HepG2 (cell line): ENCODE data around the gene GJA5. TPM values are rescaled to one million over a fixed set of nuclear protein-coding genes. Genes with fewer than 3 reads are reported as not detected.

Source experiments
- ATAC-seq: fragments of 200-7000 bp; cut with Tn5 transposase; 3 replicates; pipeline ENCODE4 v1.9.1; 2020; ENCODE audit warnings: mild to moderate bottlenecking, moderate library complexity
- BruUV-seq: library from RNA; stranded (reverse); fragments of 400-500 nt; replicated peaks from 2 replicates; lab custom pipeline; 2021; lab: Mats Ljungman, UMichigan
- CTCF ChIA-PET: fragments of 300-600 bp; formaldehyde crosslinking; extraction: SDS; loops from one replicate; lab custom pipeline; 2021; ENCODE audit warnings: low total read pairs, inconsistent platforms, low intra/inter-chr PET ratio; lab: Yijun Ruan, JAX
- POLR2A ChIA-PET: fragments of 350-600 bp; sonication (Branson Sonifier 250); formaldehyde crosslinking; loops from one replicate; lab custom pipeline; 2020; ENCODE audit warnings: antibody characterized with exemption, inconsistent platforms; lab: Yijun Ruan, JAX
- DNase-seq: peaks from one replicate; pipeline ENCODE4 v3.0.0-alpha.2; 2015; ENCODE audit warnings: low spot score
- FAIRE-seq: peaks from 3 replicates; lab custom pipeline; 2011; peaks lifted over from hg19 to GRCh38; lab: Jason Lieb, UNC
- H2AFZ ChIP-seq: one replicate; pipeline ENCODE4 v1.6.1; 2011; ENCODE audit warnings: low read length, inconsistent platforms
- H3K27ac ChIP-seq: fragments of 300-600 bp; 3 replicates; pipeline ENCODE4 v1.8.0; 2011; ENCODE audit warnings: mixed run types, mild to moderate bottlenecking, mixed read lengths, low read length, inconsistent platforms; ENCODE audit not compliant: insufficient read depth; ENCODE audit errors: extremely low read length
- H3K27me3 ChIP-seq, 2 experiments: fragments of 200-600 bp in 1 of 2; 2 replicates in 1 of 2; 3 replicates in 1 of 2; pipeline versions ENCODE4 v1.6.0 to v1.8.0; 2011; ENCODE audit warnings: low read length in 2 of 2, mild to moderate bottlenecking in 2 of 2, moderate library complexity in 2 of 2, inconsistent platforms in 1 of 2; ENCODE audit not compliant: insufficient read depth in 2 of 2, control insufficient read depth in 1 of 2
- H3K36me3 ChIP-seq, 2 experiments: fragments of 200-600 bp in 1 of 2; replicated peaks in 1 of 2; 2 replicates in 1 of 2; 3 replicates in 1 of 2; pipeline versions ENCODE4 v1.5.1 to v1.8.0; 2011; ENCODE audit warnings: low read length in 2 of 2, inconsistent platforms in 1 of 2; ENCODE audit not compliant: insufficient read depth in 2 of 2, control insufficient read depth in 1 of 2
- H3K4me1 ChIP-seq: 2 replicates; pipeline ENCODE4 v1.5.1; 2012; ENCODE audit warnings: low read length, inconsistent platforms; ENCODE audit not compliant: insufficient read depth
- H3K4me2 ChIP-seq: 2 replicates; pipeline ENCODE4 v1.6.0; 2011; ENCODE audit warnings: low read depth, low read length, inconsistent platforms
- H3K4me3 ChIP-seq, 3 experiments: fragments of 200-600 bp in 1 of 3; sonication (generic), shearing (Covaris generic) in 1 of 3; replicated peaks in 1 of 3; 2 replicates each; pipeline ENCODE4 v1.5.1; 2011 to 2016; ENCODE audit warnings: low read length in 3 of 3, inconsistent platforms in 2 of 3, low read depth in 2 of 3, mild to moderate bottlenecking in 2 of 3, control low read depth in 1 of 3, mixed read lengths in 1 of 3; ENCODE audit not compliant: insufficient read depth in 1 of 3
- H3K79me2 ChIP-seq: one replicate; pipeline ENCODE4 v1.6.1; 2011; ENCODE audit warnings: low read length, inconsistent platforms; ENCODE audit not compliant: insufficient read depth
- H3K9ac ChIP-seq: 2 replicates; pipeline ENCODE4 v1.6.0; 2011; ENCODE audit warnings: mild to moderate bottlenecking, low read depth, low read length, inconsistent platforms; ENCODE audit not compliant: insufficient read depth
- H3K9me3 ChIP-seq: 2 replicates; pipeline ENCODE4 v1.5.1; 2012; ENCODE audit warnings: mild to moderate bottlenecking, low read length
- H4K20me1 ChIP-seq: 2 replicates; pipeline ENCODE4 v1.6.0; 2011; ENCODE audit warnings: inconsistent platforms, mild to moderate bottlenecking, low read length, moderate library complexity; ENCODE audit not compliant: insufficient read depth
- DNMT1 ChIP-seq: sonication (generic); formaldehyde crosslinking; IDR thresholded peaks from 2 replicates; pipeline ENCODE4 v1.5.1; 2020; ENCODE audit warnings: mild to moderate bottlenecking, missing genetic modification reagents
- EZH2 ChIP-seq: conservative IDR thresholded peaks from 2 replicates; pipeline ENCODE4 v1.6.1; 2012; ENCODE audit warnings: mild to moderate bottlenecking, low read depth, low read length, moderate library complexity
- FOXK1 ChIP-seq: sonication (generic); formaldehyde crosslinking; IDR thresholded peaks from 2 replicates; pipeline ENCODE4 v1.4.0; 2020; ENCODE audit warnings: low read depth, missing genetic modification reagents, borderline replicate concordance
- GLMP ChIP-seq: sonication (generic); formaldehyde crosslinking; IDR thresholded peaks from 2 replicates; pipeline ENCODE4 v1.9.0; 2021; ENCODE audit warnings: missing genetic modification reagents, mild to moderate bottlenecking, borderline replicate concordance
- NFATC3 ChIP-seq: sonication (generic); formaldehyde crosslinking; IDR thresholded peaks from 2 replicates; pipeline ENCODE4 v1.5.1; 2020; ENCODE audit warnings: mild to moderate bottlenecking, missing genetic modification reagents
- NONO ChIP-seq, 2 experiments: fragments of 450-650 bp in 1 of 2; sonication (generic) in 1 of 2; formaldehyde crosslinking in 1 of 2; IDR thresholded peaks in 1 of 2; conservative IDR thresholded peaks in 1 of 2; 2 replicates each; pipeline versions ENCODE4 v1.6.1 to v1.8.0; 2017 to 2022; ENCODE audit warnings: mild to moderate bottlenecking in 1 of 2, missing genetic modification reagents in 1 of 2, moderate library complexity in 1 of 2
- NR2F6 ChIP-seq, 2 experiments: IDR thresholded peaks; 2 replicates each; pipeline ENCODE4 v1.6.1; 2016; ENCODE audit warnings: antibody characterized with exemption in 1 of 2, mild to moderate bottlenecking in 1 of 2
- RELA ChIP-seq: sonication (generic); formaldehyde crosslinking; IDR thresholded peaks from 2 replicates; pipeline ENCODE4 v1.4.0; 2020; ENCODE audit warnings: missing genetic modification reagents
- ZFP36L1 ChIP-seq: sonication (generic); formaldehyde crosslinking; IDR thresholded peaks from 2 replicates; pipeline ENCODE4 v1.8.0; 2022; ENCODE audit warnings: mild to moderate bottlenecking, missing genetic modification reagents, moderate library complexity
- ZNF362 ChIP-seq: sonication (generic); formaldehyde crosslinking; IDR thresholded peaks from 2 replicates; pipeline ENCODE4 v1.4.0; 2020; ENCODE audit warnings: missing genetic modification reagents, mild to moderate bottlenecking, borderline replicate concordance
- WGBS: methylation state at CpG from one replicate; pipeline ENCODE4 v1.1.6; 2017; ENCODE audit warnings: low lambda C conversion rate; 5-methylcytosine and 5-hydroxymethylcytosine counted together
- in situ Hi-C: cut with HindIII; loops from 2 replicates; pipeline ENCODE4 v1.10.0; 2017; ENCODE audit warnings: low pct_unique_long_range_greater_than_20kb; ENCODE audit not compliant: extremely low pct_ligation_motif_present
- intact Hi-C: fragments of 100-400 bp; cut with micrococcal nuclease; formaldehyde crosslinking; loops from one replicate; pipeline ENCODE4 v1.10.0; 2022; ENCODE audit not compliant: unreplicated experiment
- polyA plus RNA-seq, 8 experiments: library from polyadenylated mRNA; depleted of rRNA in 3 of 8; stranded (reverse) in 7 of 8; unstranded in 1 of 8; fragments of >200 nt; fragmentation: Illumina TruSeq in 4 of 8; extraction: Trizol in 4 of 8; gene quantifications; 2 replicates each; pipeline versions ENCODE4 v1.2.1 to v1.2.3, GENCODE V29; 2011 to 2016; ENCODE audit warnings: low read depth in 4 of 8, missing spikeins in 1 of 8, mixed read lengths in 1 of 8; ENCODE audit not compliant: insufficient read depth in 1 of 8
- total RNA-seq, 5 experiments: library from RNA; depleted of rRNA; stranded (reverse); fragments of >200 nt; fragmentation: Illumina TruSeq; extraction: Trizol; gene quantifications; 2 replicates each; pipeline ENCODE4 v1.2.3, GENCODE V29; 2016; ENCODE audit warnings: low read depth in 1 of 5

GJA5 gene
- total and polyA plus RNA-seq, 2 of the 13 experiments (the other 11 are each of a cell fraction or from before 2014, with no cell fraction given): not detected

- CTCF ChIA-PET: no interaction called here
- in situ Hi-C loops: no loop called here
Measured at GRCh38 chr1:147738129-147738528, 22.3 kb downstream of the GJA5 start.

More at GRCh38 chr1:147738129-147738528, 22.3 kb downstream of the GJA5 start:
- DNase-seq: no peak
- 92% methylated on average over 2 of the region's 2 CpGs for WGBS
- Histone ChIP-seq H4K20me1 (no peaks in the 10 kb centered on the region), H3K9me3 (no peaks in the 10 kb centered on the region), H3K4me3 (no peak overlapping the region), H2AFZ (no peak overlapping the region), H3K4me1 (peaks cover 12% of the 10 kb centered on the region), H3K27ac (no peak overlapping the region), H3K36me3 (no peaks in the 10 kb centered on the region), H3K79me2 (no peaks in the 10 kb centered on the region), H3K4me2 (no peak overlapping the region), H3K9ac (no peak overlapping the region), H3K27me3 (no peaks in the 10 kb centered on the region)
- POLR2A ChIA-PET: no interaction called here
- TF ChIP-seq RELA (CRISPR knock-in tag) (no peak), NR2F6 (IDR thresholded peaks at IDR 0.05) (no peak), NR2F6 (CRISPR knock-in tag; IDR thresholded peaks at IDR 0.05) (no peak), ZNF362 (CRISPR knock-in tag) (no peak), NONO (IDR thresholded peaks at IDR 0.05) (no peak), NONO (CRISPR knock-in tag; conservative IDR thresholded peaks at IDR 0.05) (no peak), GLMP (no peak), DNMT1 (CRISPR knock-in tag) (no peak), NFATC3 (CRISPR knock-in tag) (no peak), FOXK1 (CRISPR knock-in tag) (no peak), ZFP36L1 (CRISPR knock-in tag) (no peak), EZH2 (no peak)
- no peak for ATAC-seq
- no peak for FAIRE-seq
- intact Hi-C loops: loop anchor here (10.0 kb wide), 1 partner anchor 77 kb away; no protein-coding TSS in a partner anchor
- BruUV-seq: no TSS peak
